ENCODE measurements around the gene KCNB1. TPM values are rescaled to one million over a fixed set of nuclear protein-coding genes. Genes with fewer than 3 reads are reported as not detected.

The KCNB1 gene
- total RNA-seq, 2 donors from 2014 or later: 0.52 to 3.3 TPM

- H3K36me3 ChIP-seq (replicated peaks in 1 of 2; ENCODE audit: insufficient read depth in 1 of 2, low read depth in 2 of 2): no peaks in the 10 kb centered on the region
- ATAC-seq (peak; percentile 88), DNase-seq (peak; percentile 89 to 93 (median 90))
- 51 to 75% methylated on average over 9 to 14 of the region's 14 CpGs for WGBS, 2 donors
- H3K27me3 ChIP-seq: no peaks in the 10 kb centered on the region
- intact Hi-C loops (cut with DNase I): no loop called here
- peaks cover 15% of the 10 kb centered on the region for H3K4me1 ChIP-seq
- no peak overlapping the region for H3K4me3 ChIP-seq
- no peak for TF ChIP-seq POLR2A (IDR thresholded peaks at IDR 0.05)
- TF ChIP-seq CTCF (IDR thresholded peaks at IDR 0.05): no peak
- peak overlapping the region; percentile 25 to 65 (median 47) for H3K27ac ChIP-seq
- H3K9me3 ChIP-seq: no peaks in the 10 kb centered on the region
These were observed 100.6 kb downstream of the KCNB1 start for GRCh38 chr20:49381558-49382493.

- H3K4me3 ChIP-seq: no peak overlapping the region
- no peak for TF ChIP-seq CTCF (IDR thresholded peaks at IDR 0.05)
- TF ChIP-seq POLR2A (IDR thresholded peaks at IDR 0.05): no peak
- H3K27me3 ChIP-seq: no peaks in the 10 kb centered on the region
- no peaks in the 10 kb centered on the region for H3K36me3 ChIP-seq (replicated peaks in 1 of 2; ENCODE audit: insufficient read depth in 1 of 2, low read depth in 2 of 2)
- ATAC-seq: no peak
- no peak overlapping the region for H3K27ac ChIP-seq
- H3K9me3 ChIP-seq: no peaks in the 10 kb centered on the region
- 67 to 79% methylated on average over 5 to 6 of the region's 6 CpGs for WGBS, 2 donors
- peaks cover 15% of the 10 kb centered on the region for H3K4me1 ChIP-seq
- no peak for DNase-seq
- intact Hi-C loops (cut with DNase I): no loop called here
These were observed 102.1 kb downstream of the KCNB1 start for GRCh38 chr20:49380337-49380780.

DNA sequence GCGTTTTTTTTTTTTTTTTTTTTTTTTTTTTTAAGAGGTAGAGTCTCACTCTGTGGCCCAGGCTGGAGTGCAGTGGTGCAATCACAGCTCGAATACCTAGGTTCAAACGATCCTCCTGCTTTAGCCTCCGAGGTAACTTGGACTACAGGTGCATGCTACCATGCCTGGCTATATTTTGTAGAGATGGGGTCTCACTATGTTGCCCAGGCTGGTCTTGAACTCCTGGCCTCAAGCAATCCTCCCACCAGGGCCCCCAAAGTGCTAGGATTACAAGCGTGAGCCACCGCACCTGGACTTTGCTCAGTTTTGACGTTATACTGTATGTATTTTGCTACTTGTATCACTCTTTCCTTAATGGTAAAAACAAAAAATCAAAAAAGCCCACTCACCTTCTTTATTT lies 103.1 kb downstream of the KCNB1 start:
- TF ChIP-seq POLR2A (IDR thresholded peaks at IDR 0.05): no peak
- TF ChIP-seq CTCF (IDR thresholded peaks at IDR 0.05): no peak
- Histone ChIP-seq H3K4me1 (peaks cover 15% of the 10 kb centered on the region), H3K36me3 (replicated peaks in 1 of 2; ENCODE audit: insufficient read depth in 1 of 2, low read depth in 2 of 2) (no peaks in the 10 kb centered on the region), H3K9me3 (no peaks in the 10 kb centered on the region), H3K27me3 (no peaks in the 10 kb centered on the region), H3K4me3 (no peak overlapping the region), H3K27ac (no peak overlapping the region)
- 70 to 72% methylated on average over 7 of the region's 7 CpGs for WGBS, 2 donors
- intact Hi-C loops (cut with DNase I): no loop called here
- no peak for ATAC-seq
- DNase-seq: no peak

DNA sequence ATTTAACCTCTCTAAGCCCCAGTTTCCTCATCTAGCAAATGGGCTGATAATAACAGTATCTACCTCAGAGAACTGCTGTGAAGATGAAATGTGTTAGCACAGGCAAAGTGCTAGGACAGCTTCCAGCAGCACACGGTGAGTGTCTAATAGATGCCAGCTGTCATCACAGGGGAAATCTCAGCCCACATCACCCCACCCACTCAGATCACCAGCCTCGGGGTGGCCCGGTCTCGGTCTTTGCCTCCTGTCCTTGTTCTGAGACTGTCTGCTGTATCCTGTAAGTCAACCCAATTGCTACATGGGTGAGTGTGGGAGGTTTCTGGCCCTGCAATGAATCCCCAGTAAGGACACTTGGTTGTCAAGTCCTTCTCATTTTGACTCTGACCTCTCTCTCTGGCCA lies 105.1 kb downstream of the KCNB1 start:
- DNase-seq (no peak), ATAC-seq (no peak)
- WGBS, 2 donors: 74 to 76% methylated on average over 3 to 4 of the region's 4 CpGs
- Histone ChIP-seq H3K9me3 (no peaks in the 10 kb centered on the region), H3K27ac (no peak overlapping the region), H3K27me3 (no peaks in the 10 kb centered on the region), H3K4me1 (peaks cover 15% of the 10 kb centered on the region), H3K4me3 (no peak overlapping the region), H3K36me3 (replicated peaks in 1 of 2; ENCODE audit: insufficient read depth in 1 of 2, low read depth in 2 of 2) (no peaks in the 10 kb centered on the region)
- intact Hi-C loops (cut with DNase I): no loop called here
- TF ChIP-seq POLR2A (IDR thresholded peaks at IDR 0.05): no peak
- no peak for TF ChIP-seq CTCF (IDR thresholded peaks at IDR 0.05)
